K562 (cell line): ENCODE results near the gene PDZD2.

Source experiments
- CBX5 ChIP-seq: IDR thresholded peaks from 2 replicates; pipeline ENCODE4 v1.6.1; 2014; ENCODE audit warnings: low read depth, borderline replicate concordance
- DDX20 ChIP-seq: fragments of 450-650 bp; IDR thresholded peaks from 2 replicates; pipeline ENCODE4 v1.6.1; 2016; ENCODE audit warnings: missing genetic modification characterization, low read depth, mild to moderate bottlenecking, missing compliant biosample characterization, moderate library complexity
- DEAF1 ChIP-seq: fragments of 450-650 bp; formaldehyde crosslinking; IDR thresholded peaks from 2 replicates; pipeline ENCODE4 v1.4.0; 2020; ENCODE audit warnings: mild to moderate bottlenecking, moderate library complexity
- EGR1 ChIP-seq: fragments of 450-650 bp; conservative IDR thresholded peaks from 2 replicates; pipeline ENCODE4 v1.6.1; 2017; ENCODE audit warnings: mild to moderate bottlenecking
- EP300 ChIP-seq: IDR thresholded peaks from 2 replicates; pipeline ENCODE4 v1.6.1; 2012; ENCODE audit warnings: low read length, improper control_type of control experiment
- MTF1 ChIP-seq: fragments of 250-450 bp; sonication (Bioruptor Pico); IDR thresholded peaks from 2 replicates; pipeline ENCODE4 v1.9.0; 2021; ENCODE audit warnings: moderate library complexity, mild to moderate bottlenecking, inconsistent platforms, borderline replicate concordance
- MYC ChIP-seq, 2 experiments: fragments of 250-450 bp in 1 of 2; sonication (Bioruptor Pico) in 1 of 2; IDR thresholded peaks; 2 replicates each; pipeline versions ENCODE4 v1.5.1 to v1.6.1; 2012 to 2021; ENCODE audit warnings: low read depth in 2 of 2, borderline replicate concordance in 1 of 2, improper control_type of control experiment in 1 of 2, low read length in 1 of 2, mild to moderate bottlenecking in 1 of 2, moderate library complexity in 1 of 2
- POLR2AphosphoS5 ChIP-seq: IDR thresholded peaks from 2 replicates; pipeline ENCODE4 v1.6.1; 2011; ENCODE audit warnings: mild to moderate bottlenecking, low read depth, low read length, moderate library complexity; ENCODE audit not compliant: control insufficient read depth, insufficient read depth
- RBM39 ChIP-seq: fragments of 200-400 bp; formaldehyde crosslinking; optimal IDR thresholded peaks from 2 replicates; pipeline ENCODE3; 2018; ENCODE audit warnings: low read depth, low read length
- TF ChIP-seq, protein P1 (sequence below): sonication (generic); formaldehyde crosslinking; IDR thresholded peaks from 2 replicates; pipeline ENCODE4 v1.8.1; 2022; ENCODE audit warnings: missing genetic modification reagents
- TF ChIP-seq, protein P2 (sequence below): fragments of 250-450 bp; sonication (Bioruptor Pico); IDR thresholded peaks from 2 replicates; pipeline ENCODE4 v1.5.0; 2020; ENCODE audit warnings: mild to moderate bottlenecking

GRCh38 chr5:31678180-31678579 lies 39.2 kb downstream of the PDZD2 start:
- TF ChIP-seq EGR1: no peak
- TF ChIP-seq, protein P1, sequence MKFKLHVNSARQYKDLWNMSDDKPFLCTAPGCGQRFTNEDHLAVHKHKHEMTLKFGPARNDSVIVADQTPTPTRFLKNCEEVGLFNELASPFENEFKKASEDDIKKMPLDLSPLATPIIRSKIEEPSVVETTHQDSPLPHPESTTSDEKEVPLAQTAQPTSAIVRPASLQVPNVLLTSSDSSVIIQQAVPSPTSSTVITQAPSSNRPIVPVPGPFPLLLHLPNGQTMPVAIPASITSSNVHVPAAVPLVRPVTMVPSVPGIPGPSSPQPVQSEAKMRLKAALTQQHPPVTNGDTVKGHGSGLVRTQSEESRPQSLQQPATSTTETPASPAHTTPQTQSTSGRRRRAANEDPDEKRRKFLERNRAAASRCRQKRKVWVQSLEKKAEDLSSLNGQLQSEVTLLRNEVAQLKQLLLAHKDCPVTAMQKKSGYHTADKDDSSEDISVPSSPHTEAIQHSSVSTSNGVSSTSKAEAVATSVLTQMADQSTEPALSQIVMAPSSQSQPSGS (CRISPR knock-in tag): no peak
- TF ChIP-seq POLR2AphosphoS5: no peak
- no peak for TF ChIP-seq MTF1 (CRISPR knock-in tag)
- no peak for TF ChIP-seq RBM39
- TF ChIP-seq CBX5: no peak
- TF ChIP-seq EP300: no peak
- TF ChIP-seq, protein P2, sequence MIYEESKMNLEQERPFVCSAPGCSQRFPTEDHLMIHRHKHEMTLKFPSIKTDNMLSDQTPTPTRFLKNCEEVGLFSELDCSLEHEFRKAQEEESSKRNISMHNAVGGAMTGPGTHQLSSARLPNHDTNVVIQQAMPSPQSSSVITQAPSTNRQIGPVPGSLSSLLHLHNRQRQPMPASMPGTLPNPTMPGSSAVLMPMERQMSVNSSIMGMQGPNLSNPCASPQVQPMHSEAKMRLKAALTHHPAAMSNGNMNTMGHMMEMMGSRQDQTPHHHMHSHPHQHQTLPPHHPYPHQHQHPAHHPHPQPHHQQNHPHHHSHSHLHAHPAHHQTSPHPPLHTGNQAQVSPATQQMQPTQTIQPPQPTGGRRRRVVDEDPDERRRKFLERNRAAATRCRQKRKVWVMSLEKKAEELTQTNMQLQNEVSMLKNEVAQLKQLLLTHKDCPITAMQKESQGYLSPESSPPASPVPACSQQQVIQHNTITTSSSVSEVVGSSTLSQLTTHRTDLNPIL (CRISPR knock-in tag): no peak
- TF ChIP-seq MYC (IDR thresholded peaks at IDR 0.05; ENCODE audit: low read depth, low read length): no peak
- TF ChIP-seq MYC (CRISPR knock-in tag; IDR thresholded peaks at IDR 0.05; ENCODE audit: borderline replicate concordance, low read depth): no peak
- TF ChIP-seq DEAF1 (CRISPR knock-in tag): no peak
- no peak for TF ChIP-seq DDX20 (tag)
